ENCODE measurements around the gene TMEM259.

Gene TMEM259

DNA sequence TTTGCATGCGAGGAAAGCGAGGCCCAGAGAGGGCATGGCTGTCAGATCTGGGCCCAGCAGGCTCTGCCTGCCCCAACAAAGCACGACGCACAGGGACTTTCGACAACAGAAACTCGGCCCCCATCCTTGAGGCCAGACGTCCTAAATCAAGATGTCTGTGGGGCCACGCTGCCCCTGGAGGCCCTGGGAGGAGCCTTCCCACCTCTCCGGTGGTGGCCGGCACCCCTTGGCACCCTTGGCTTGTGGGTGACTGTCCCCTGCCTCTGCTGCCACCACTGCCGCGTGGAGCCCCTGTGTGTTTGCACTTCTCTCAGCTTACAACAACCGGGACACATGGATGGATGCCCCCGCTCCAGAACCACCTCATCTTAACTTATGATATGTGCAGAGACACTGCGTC, 32.4 kb downstream of the TMEM259 start:
- no peak overlapping the region for H3K27ac ChIP-seq (replicated peaks; ENCODE audit: low read length)
- DNase-seq (ENCODE audit: low spot score): no peak
- WGBS, 2 donors (ENCODE audit: extremely low coverage in 2 of 2, insufficient read length in 2 of 2, insufficient replicate concordance in 1 of 2): no CpG with 5 or more reads among the region's 15 CpGs
- no peak overlapping the region for H2BK120ac ChIP-seq (ENCODE audit: low read depth, low read length)
- no peak overlapping the region for H4K8ac ChIP-seq (ENCODE audit: low read depth, low read length)
- peaks cover 30 to 65% of the 10 kb centered on the region in 2 donors for H3K36me3 ChIP-seq (replicated peaks in 1 of 2; ENCODE audit: control insufficient read depth in 2 of 2, insufficient read depth in 2 of 2, low read length in 2 of 2)
- peak overlapping the region in 1 of 2 donors; percentile 32 for H3K4me3 ChIP-seq (ENCODE audit: low read length in 2 of 2)
- no peak overlapping the region for H2BK15ac ChIP-seq (ENCODE audit: low read length)
- peaks cover 12% of the 10 kb centered on the region for H3K79me1 ChIP-seq (ENCODE audit: low read depth, low read length)
- H3K4me1 ChIP-seq (ENCODE audit: control insufficient read depth in 2 of 2, insufficient read depth in 1 of 2, low read depth in 1 of 2, low read length in 2 of 2): peaks cover 3 to 7% of the 10 kb centered on the region in 2 donors
- no peak overlapping the region for H2BK12ac ChIP-seq (ENCODE audit: low read length)
- H3K9me3 ChIP-seq (replicated peaks in 1 of 2; ENCODE audit: control insufficient read depth in 2 of 2, insufficient read depth in 1 of 2, low read depth in 1 of 2, low read length in 2 of 2): no peaks in the 10 kb centered on the region
- no peak overlapping the region for H4K91ac ChIP-seq (ENCODE audit: low read depth, low read length, poor library complexity)
- no peaks in the 10 kb centered on the region for H3K27me3 ChIP-seq (ENCODE audit: control insufficient read depth in 3 of 3, insufficient read depth in 3 of 3, low read depth in 1 of 3, low read length in 3 of 3)
- H3K4ac ChIP-seq (ENCODE audit: low read length): no peak overlapping the region
- H3K9ac ChIP-seq (ENCODE audit: low read depth, low read length, poor library complexity): no peak overlapping the region
- no peak overlapping the region for H3K4me2 ChIP-seq (ENCODE audit: insufficient read depth, low read length, poor library complexity, severe bottlenecking)
- no peak overlapping the region for H2AFZ ChIP-seq (ENCODE audit: low read length)
- H2BK5ac ChIP-seq (ENCODE audit: low read length): no peak overlapping the region
- H3K14ac ChIP-seq (ENCODE audit: low read length): no peak overlapping the region
- H2AK5ac ChIP-seq (ENCODE audit: low read depth, low read length): no peak overlapping the region
- H3K18ac ChIP-seq (ENCODE audit: low read length): no peak overlapping the region
- H3K23ac ChIP-seq (ENCODE audit: low read depth, low read length, poor library complexity): no peak overlapping the region

DNA sequence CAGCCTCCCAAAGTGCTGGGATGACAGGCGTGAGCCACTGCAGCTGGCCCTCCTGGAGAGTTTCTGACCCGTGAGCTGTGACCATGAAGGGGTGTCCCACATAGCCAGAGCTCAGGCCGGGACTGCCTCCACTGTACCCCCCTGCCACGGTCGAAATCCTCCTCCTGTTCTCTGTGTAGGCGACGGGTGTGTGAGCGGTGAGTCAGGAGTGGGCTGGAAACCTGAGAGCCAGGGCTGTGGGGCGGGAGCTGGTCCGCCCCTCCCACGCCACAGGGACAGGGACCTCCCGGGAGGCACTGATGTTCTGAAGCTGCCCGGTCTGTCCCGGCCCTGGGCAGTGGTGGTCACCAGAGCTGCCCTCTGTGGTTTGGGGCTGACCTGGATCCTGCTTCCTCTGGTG, 32.8 kb downstream of the TMEM259 start:
- H3K27me3 ChIP-seq (ENCODE audit: control insufficient read depth in 3 of 3, insufficient read depth in 3 of 3, low read depth in 1 of 3, low read length in 3 of 3): no peaks in the 10 kb centered on the region
- H2BK12ac ChIP-seq (ENCODE audit: low read length): no peak overlapping the region
- peaks cover 12% of the 10 kb centered on the region for H3K79me1 ChIP-seq (ENCODE audit: low read depth, low read length)
- H3K4ac ChIP-seq (ENCODE audit: low read length): no peak overlapping the region
- no peak overlapping the region for H3K27ac ChIP-seq (replicated peaks; ENCODE audit: low read length)
- no peak overlapping the region for H3K9ac ChIP-seq (ENCODE audit: low read depth, low read length, poor library complexity)
- H3K4me2 ChIP-seq (ENCODE audit: insufficient read depth, low read length, poor library complexity, severe bottlenecking): no peak overlapping the region
- no peaks in the 10 kb centered on the region for H3K9me3 ChIP-seq (replicated peaks in 1 of 2; ENCODE audit: control insufficient read depth in 2 of 2, insufficient read depth in 1 of 2, low read depth in 1 of 2, low read length in 2 of 2)
- H2BK15ac ChIP-seq (ENCODE audit: low read length): no peak overlapping the region
- H4K91ac ChIP-seq (ENCODE audit: low read depth, low read length, poor library complexity): no peak overlapping the region
- peaks cover 3 to 4% of the 10 kb centered on the region in 2 donors for H3K4me1 ChIP-seq (ENCODE audit: control insufficient read depth in 2 of 2, insufficient read depth in 1 of 2, low read depth in 1 of 2, low read length in 2 of 2)
- no peak for DNase-seq (ENCODE audit: low spot score)
- no CpG with 5 or more reads among the region's 14 CpGs for WGBS, 2 donors (ENCODE audit: extremely low coverage in 2 of 2, insufficient read length in 2 of 2, insufficient replicate concordance in 1 of 2)
- H2AFZ ChIP-seq (ENCODE audit: low read length): no peak overlapping the region
- H2AK5ac ChIP-seq (ENCODE audit: low read depth, low read length): no peak overlapping the region
- H2BK5ac ChIP-seq (ENCODE audit: low read length): no peak overlapping the region
- no peak overlapping the region for H2BK120ac ChIP-seq (ENCODE audit: low read depth, low read length)
- no peak overlapping the region for H3K23ac ChIP-seq (ENCODE audit: low read depth, low read length, poor library complexity)
- peaks cover 30 to 64% of the 10 kb centered on the region in 2 donors for H3K36me3 ChIP-seq (replicated peaks in 1 of 2; ENCODE audit: control insufficient read depth in 2 of 2, insufficient read depth in 2 of 2, low read length in 2 of 2)
- H3K14ac ChIP-seq (ENCODE audit: low read length): no peak overlapping the region
- H3K4me3 ChIP-seq (ENCODE audit: low read length in 2 of 2): no peak overlapping the region
- H4K8ac ChIP-seq (ENCODE audit: low read depth, low read length): no peak overlapping the region
- no peak overlapping the region for H3K18ac ChIP-seq (ENCODE audit: low read length)

DNA sequence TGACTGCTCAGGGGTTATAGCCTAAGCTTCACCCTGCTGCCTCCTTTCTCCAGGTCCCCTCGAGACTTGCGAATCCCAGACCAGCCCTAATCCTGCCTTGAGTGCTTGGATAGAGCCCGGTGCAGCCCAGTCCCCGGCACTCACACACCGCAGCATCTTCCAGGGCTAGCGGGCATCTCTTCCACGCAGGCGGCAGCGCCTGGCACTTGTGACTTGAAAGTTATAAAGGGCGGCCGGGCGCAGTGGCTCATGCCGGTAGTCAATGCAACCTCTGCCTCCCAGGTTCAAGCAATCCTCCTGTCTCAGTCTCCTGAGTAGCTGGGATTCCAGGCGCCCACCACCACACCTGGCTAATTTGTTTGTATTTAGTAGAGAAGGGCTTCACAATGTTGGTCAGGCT, 34.8 kb downstream of the TMEM259 start:
- no peak overlapping the region for H2BK120ac ChIP-seq (ENCODE audit: low read depth, low read length)
- H2BK15ac ChIP-seq (ENCODE audit: low read length): no peak overlapping the region
- WGBS, 2 donors (ENCODE audit: extremely low coverage in 2 of 2, insufficient read length in 2 of 2, insufficient replicate concordance in 1 of 2): no CpG with 5 or more reads among the region's 14 CpGs
- H3K4me3 ChIP-seq (ENCODE audit: low read length in 2 of 2): peak overlapping the region in 1 of 2 donors; percentile 39
- no peak for DNase-seq (ENCODE audit: low spot score)
- no peak overlapping the region for H3K18ac ChIP-seq (ENCODE audit: low read length)
- no peak overlapping the region for H4K91ac ChIP-seq (ENCODE audit: low read depth, low read length, poor library complexity)
- no peak overlapping the region for H2BK12ac ChIP-seq (ENCODE audit: low read length)
- peak overlapping the region; percentile 60 for H3K9ac ChIP-seq (ENCODE audit: low read depth, low read length, poor library complexity)
- H3K9me3 ChIP-seq (replicated peaks in 1 of 2; ENCODE audit: control insufficient read depth in 2 of 2, insufficient read depth in 1 of 2, low read depth in 1 of 2, low read length in 2 of 2): no peaks in the 10 kb centered on the region
- no peak overlapping the region for H4K8ac ChIP-seq (ENCODE audit: low read depth, low read length)
- no peak overlapping the region for H3K14ac ChIP-seq (ENCODE audit: low read length)
- peaks cover 9% of the 10 kb centered on the region for H3K79me1 ChIP-seq (ENCODE audit: low read depth, low read length)
- H2AFZ ChIP-seq (ENCODE audit: low read length): no peak overlapping the region
- peaks cover 30 to 52% of the 10 kb centered on the region in 2 donors for H3K36me3 ChIP-seq (replicated peaks in 1 of 2; ENCODE audit: control insufficient read depth in 2 of 2, insufficient read depth in 2 of 2, low read length in 2 of 2)
- H2AK5ac ChIP-seq (ENCODE audit: low read depth, low read length): no peak overlapping the region
- no peaks in the 10 kb centered on the region for H3K27me3 ChIP-seq (ENCODE audit: control insufficient read depth in 3 of 3, insufficient read depth in 3 of 3, low read depth in 1 of 3, low read length in 3 of 3)
- H3K27ac ChIP-seq (replicated peaks; ENCODE audit: low read length): no peak overlapping the region
- H2BK5ac ChIP-seq (ENCODE audit: low read length): no peak overlapping the region
- H3K23ac ChIP-seq (ENCODE audit: low read depth, low read length, poor library complexity): no peak overlapping the region
- H3K4ac ChIP-seq (ENCODE audit: low read length): no peak overlapping the region
- H3K4me1 ChIP-seq (ENCODE audit: control insufficient read depth in 2 of 2, insufficient read depth in 1 of 2, low read depth in 1 of 2, low read length in 2 of 2): peaks cover 3 to 5% of the 10 kb centered on the region in 2 donors
- no peak overlapping the region for H3K4me2 ChIP-seq (ENCODE audit: insufficient read depth, low read length, poor library complexity, severe bottlenecking)

DNA sequence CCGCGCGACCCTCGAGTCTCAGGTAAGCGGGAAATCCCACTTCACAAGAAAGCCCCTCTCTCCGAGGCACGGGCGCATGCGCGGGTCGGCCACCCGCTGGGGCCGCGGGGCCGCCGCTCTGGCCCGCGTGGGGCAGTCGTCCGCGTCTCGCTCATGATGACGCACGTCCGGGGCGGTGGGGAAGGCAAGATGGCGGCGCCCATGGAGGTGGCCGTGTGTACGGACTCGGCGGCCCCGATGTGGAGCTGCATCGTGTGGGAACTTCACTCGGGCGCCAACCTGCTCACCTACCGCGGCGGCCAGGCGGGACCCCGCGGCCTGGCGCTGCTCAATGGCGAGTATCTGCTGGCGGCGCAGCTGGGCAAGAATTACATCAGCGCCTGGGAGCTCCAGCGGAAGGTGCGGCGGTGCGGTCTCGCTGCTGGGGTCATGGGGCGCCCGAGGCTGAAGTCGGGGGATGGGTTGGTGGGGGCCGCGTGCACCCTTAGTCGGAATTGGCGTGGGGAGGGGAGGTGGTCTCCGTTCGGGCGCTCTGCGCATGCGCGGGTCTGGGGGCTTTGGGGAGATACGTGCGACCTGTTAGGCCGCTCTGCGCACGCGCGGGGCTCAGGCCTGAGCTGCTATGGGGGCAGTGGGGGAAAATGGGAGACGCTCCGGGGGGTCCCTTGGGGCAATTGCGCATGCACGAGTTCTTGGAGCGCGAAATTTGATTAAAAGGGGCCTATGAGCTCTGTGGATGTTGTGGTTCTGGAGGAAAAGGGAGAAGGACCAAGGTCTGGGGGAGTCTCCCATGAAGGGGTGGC, 36.6 kb downstream of the TMEM259 start, which contains the start of gene WDR18:
WDR18 (plus strand) TSS at position 181 of the 803 bp plus-strand sequence; CDS start at position 190, 9 bp downstream.
- Histone ChIP-seq H4K91ac (ENCODE audit: low read depth, low read length, poor library complexity) (peak within 1 kb of the TSS; percentile 97), H3K14ac (ENCODE audit: low read length) (peak within 1 kb of the TSS; percentile 97), H3K4me2 (ENCODE audit: insufficient read depth, low read length, poor library complexity, severe bottlenecking) (peak within 1 kb of the TSS; percentile 89), H2AK5ac (ENCODE audit: low read depth, low read length) (peak within 1 kb of the TSS; percentile 99), H2AFZ (ENCODE audit: low read length) (peak within 1 kb of the TSS; percentile 98), H2BK5ac (ENCODE audit: low read length) (peak within 1 kb of the TSS; percentile 98), H3K4me1 (ENCODE audit: control insufficient read depth in 2 of 2, insufficient read depth in 1 of 2, low read depth in 1 of 2, low read length in 2 of 2) (peaks cover 15 to 16% of the 10 kb centered on the region in 2 donors), H3K9ac (ENCODE audit: low read depth, low read length, poor library complexity) (peak within 1 kb of the TSS; percentile 100), H3K27ac (replicated peaks; ENCODE audit: low read length) (peak within 1 kb of the TSS; percentile 98), H3K27me3 (ENCODE audit: control insufficient read depth in 3 of 3, insufficient read depth in 3 of 3, low read depth in 1 of 3, low read length in 3 of 3) (no peaks in the 10 kb centered on the region), H3K18ac (ENCODE audit: low read length) (peak within 1 kb of the TSS; percentile 100), H2BK12ac (ENCODE audit: low read length) (peak within 1 kb of the TSS; percentile 94), H3K23ac (ENCODE audit: low read depth, low read length, poor library complexity) (peak within 1 kb of the TSS; percentile 99), H3K4ac (ENCODE audit: low read length) (peak within 1 kb of the TSS; percentile 99), H4K8ac (ENCODE audit: low read depth, low read length) (no peak within 1 kb of the TSS), H3K4me3 (ENCODE audit: low read length in 2 of 2) (peak within 1 kb of the TSS; percentile 99 to 100), H3K79me1 (ENCODE audit: low read depth, low read length) (peaks cover 9% of the 10 kb centered on the region), H3K36me3 (replicated peaks in 1 of 2; ENCODE audit: control insufficient read depth in 2 of 2, insufficient read depth in 2 of 2, low read length in 2 of 2) (peaks cover 16 to 35% of the 10 kb centered on the region in 2 donors), H2BK15ac (ENCODE audit: low read length) (peak within 1 kb of the TSS; percentile 97), H2BK120ac (ENCODE audit: low read depth, low read length) (peak within 1 kb of the TSS; percentile 2), H3K9me3 (replicated peaks in 1 of 2; ENCODE audit: control insufficient read depth in 2 of 2, insufficient read depth in 1 of 2, low read depth in 1 of 2, low read length in 2 of 2) (no peaks in the 10 kb centered on the region)
- no CpG with 5 or more reads among the region's 78 CpGs for WGBS, 2 donors (ENCODE audit: extremely low coverage in 2 of 2, insufficient read length in 2 of 2, insufficient replicate concordance in 1 of 2)
- peak; percentile 88 for DNase-seq (ENCODE audit: low spot score)
